H9 (cell line): ENCODE data around the gene NRROS. TPM values are rescaled to one million over a fixed set of nuclear protein-coding genes. Genes with fewer than 3 reads are reported as not detected.

Experiments
- DNase-seq: peaks from one replicate; pipeline ENCODE4 v3.0.0-alpha.2; 2017
- H2AFZ ChIP-seq: one replicate; pipeline ENCODE4 v1.6.1; 2013; ENCODE audit warnings: mild to moderate bottlenecking, low read length, control low read depth, moderate library complexity
- H2AK5ac ChIP-seq: 2 replicates; pipeline ENCODE4 v1.6.1; 2013; ENCODE audit warnings: low read length, control low read depth, mixed read lengths; ENCODE audit not compliant: insufficient read length
- H2BK120ac ChIP-seq: one replicate; pipeline ENCODE4 v1.6.1; 2013; ENCODE audit warnings: low read depth, mild to moderate bottlenecking, low read length, control low read depth, inconsistent platforms; ENCODE audit not compliant: poor library complexity, severe bottlenecking
- H2BK12ac ChIP-seq: 2 replicates; pipeline ENCODE4 v1.6.1; 2013; ENCODE audit warnings: low read length, control low read depth, mixed read lengths, low read depth; ENCODE audit not compliant: insufficient read length
- H2BK15ac ChIP-seq: 2 replicates; pipeline ENCODE4 v1.6.1; 2013; ENCODE audit warnings: low read depth, low read length, control low read depth
- H2BK20ac ChIP-seq: one replicate; pipeline ENCODE4 v1.6.1; 2013; ENCODE audit warnings: low read depth, mild to moderate bottlenecking, low read length, control low read depth, inconsistent platforms; ENCODE audit not compliant: poor library complexity, severe bottlenecking
- H2BK5ac ChIP-seq: 2 replicates; pipeline ENCODE4 v1.6.1; 2013; ENCODE audit warnings: low read length, control low read depth, mixed read lengths; ENCODE audit not compliant: insufficient read length
- H3K14ac ChIP-seq: 2 replicates; pipeline ENCODE4 v1.6.1; 2013; ENCODE audit warnings: low read length, control low read depth; ENCODE audit not compliant: insufficient read depth
- H3K18ac ChIP-seq: 2 replicates; pipeline ENCODE4 v1.6.1; 2013; ENCODE audit warnings: low read depth, mild to moderate bottlenecking, mixed read lengths, low read length, control low read depth; ENCODE audit not compliant: insufficient read length
- H3K23ac ChIP-seq: 2 replicates; pipeline ENCODE4 v1.6.1; 2013; ENCODE audit warnings: low read length, control low read depth, mixed read lengths, low read depth; ENCODE audit not compliant: insufficient read length
- H3K23me2 ChIP-seq: 2 replicates; pipeline ENCODE4 v1.6.1; 2013; ENCODE audit warnings: low read depth, mild to moderate bottlenecking, mixed read lengths, low read length, control low read depth; ENCODE audit not compliant: insufficient read length, poor library complexity, severe bottlenecking
- H3K27ac ChIP-seq: 2 replicates; pipeline ENCODE4 v1.5.1; 2013; ENCODE audit warnings: low read length, control low read depth, mixed read lengths, low read depth; ENCODE audit not compliant: insufficient read length
- H3K27me3 ChIP-seq: 2 replicates; pipeline ENCODE4 v1.6.1; 2013; ENCODE audit warnings: low read length, control low read depth, inconsistent platforms; ENCODE audit not compliant: insufficient read depth
- H3K4ac ChIP-seq: 2 replicates; pipeline ENCODE4 v1.6.1; 2013; ENCODE audit warnings: low read depth, mild to moderate bottlenecking, control low read depth, inconsistent platforms, low read length, moderate library complexity
- H3K4me1 ChIP-seq: 2 replicates; pipeline ENCODE4 v1.6.1; 2013; ENCODE audit warnings: low read length, control low read depth, inconsistent platforms; ENCODE audit not compliant: insufficient read depth
- H3K4me2 ChIP-seq: 2 replicates; pipeline ENCODE4 v1.6.1; 2013; ENCODE audit warnings: low read length, control low read depth, mixed read lengths; ENCODE audit not compliant: insufficient read length, insufficient read depth
- H3K56ac ChIP-seq: 2 replicates; pipeline ENCODE4 v1.6.1; 2013; ENCODE audit warnings: low read depth, mild to moderate bottlenecking, mixed read lengths, low read length, control low read depth; ENCODE audit not compliant: insufficient read length
- H3K79me1 ChIP-seq: 2 replicates; pipeline ENCODE4 v1.6.1; 2013; ENCODE audit warnings: low read depth, mild to moderate bottlenecking, moderate library complexity, low read length, control low read depth, inconsistent platforms; ENCODE audit not compliant: insufficient read depth, poor library complexity, severe bottlenecking
- H3K79me2 ChIP-seq: 2 replicates; pipeline ENCODE4 v1.6.1; 2013; ENCODE audit warnings: low read length, control low read depth, inconsistent platforms; ENCODE audit not compliant: insufficient read depth
- H3K9ac ChIP-seq: 2 replicates; pipeline ENCODE4 v1.6.1; 2013; ENCODE audit warnings: low read length, control low read depth, mixed read lengths; ENCODE audit not compliant: insufficient read length; ENCODE audit errors: extremely low read depth
- H3K9me3 ChIP-seq: one replicate; pipeline ENCODE4 v1.6.1; 2013; ENCODE audit warnings: low read depth, low read length, inconsistent platforms; ENCODE audit not compliant: control insufficient read depth
- H3T11ph ChIP-seq: one replicate; pipeline ENCODE4 v1.6.1; 2013; ENCODE audit warnings: mild to moderate bottlenecking, low read length, control low read depth, inconsistent platforms
- H4K20me1 ChIP-seq: one replicate; pipeline ENCODE4 v1.6.1; 2013; ENCODE audit not compliant: control insufficient read depth, insufficient read length, insufficient read depth
- H4K5ac ChIP-seq: 2 replicates; pipeline ENCODE4 v1.6.1; 2013; ENCODE audit warnings: low read depth, mild to moderate bottlenecking, mixed read lengths, low read length, control low read depth; ENCODE audit not compliant: insufficient read length
- H4K8ac ChIP-seq: replicated peaks from 2 replicates; pipeline ENCODE4 v1.6.1; 2013; ENCODE audit warnings: low read length, control low read depth, mixed read lengths, low read depth; ENCODE audit not compliant: insufficient read length
- H4K91ac ChIP-seq: 2 replicates; pipeline ENCODE4 v1.6.1; 2013; ENCODE audit warnings: low read depth, mild to moderate bottlenecking, moderate library complexity, mixed read lengths, low read length, control low read depth; ENCODE audit not compliant: insufficient read length
- H3K27ac Mint-ChIP-seq, 3 experiments: 2 replicates in 2 of 3; 3 replicates in 1 of 3; pipeline ENCODE4 v1.8.0; 2020 to 2021; ENCODE audit warnings: mixed read lengths in 3 of 3, mild to moderate bottlenecking in 1 of 3, moderate library complexity in 1 of 3
- H3K27me3 Mint-ChIP-seq: 2 replicates; pipeline ENCODE4 v1.8.0; 2021; ENCODE audit warnings: low read depth, mild to moderate bottlenecking, moderate library complexity, mixed read lengths
- H3K36me3 Mint-ChIP-seq, 3 experiments: 2 replicates in 2 of 3; 3 replicates in 1 of 3; pipeline ENCODE4 v1.8.0; 2020 to 2021; ENCODE audit warnings: low read depth in 3 of 3, mixed read lengths in 3 of 3; ENCODE audit not compliant: insufficient read depth in 1 of 3
- H3K4me1 Mint-ChIP-seq, 2 experiments: 2 replicates each; pipeline ENCODE4 v1.8.0; 2020; ENCODE audit warnings: mixed read lengths in 2 of 2
- H3K4me3 Mint-ChIP-seq, 2 experiments: 2 replicates in 1 of 2; 3 replicates in 1 of 2; pipeline ENCODE4 v1.8.0; 2020 to 2021; ENCODE audit warnings: mild to moderate bottlenecking in 2 of 2, mixed read lengths in 2 of 2, moderate library complexity in 1 of 2
- H3K9me3 Mint-ChIP-seq, 2 experiments: 2 replicates in 1 of 2; 3 replicates in 1 of 2; pipeline ENCODE4 v1.8.0; 2020; ENCODE audit warnings: mild to moderate bottlenecking in 2 of 2, mixed read lengths in 2 of 2, moderate library complexity in 1 of 2
- CTCF ChIP-seq: fragments of 200-600 bp; sonication (generic); conservative IDR thresholded peaks from 3 replicates; pipeline ENCODE4 v1.8.0; 2021; ENCODE audit warnings: antibody characterized with exemption, mild to moderate bottlenecking
- WGBS: extraction: QIAGEN DNeasy Blood & Tissue Kit; methylation state at CpG from one replicate; pipeline ENCODE4 v1.1.7; 2013; ENCODE audit warnings: missing lambda C conversion rate, low lambda C conversion rate, mixed read lengths; ENCODE audit not compliant: insufficient read length; ENCODE audit errors: extremely low coverage; 5-methylcytosine and 5-hydroxymethylcytosine counted together
- total RNA-seq: library from RNA; stranded (reverse); gene quantifications from 2 replicates; pipeline ENCODE4 v1.2.1, GENCODE V29; 2021

Gene NRROS
- total RNA-seq, 1 experiment from 2014 or later = 4.0 TPM

DNA sequence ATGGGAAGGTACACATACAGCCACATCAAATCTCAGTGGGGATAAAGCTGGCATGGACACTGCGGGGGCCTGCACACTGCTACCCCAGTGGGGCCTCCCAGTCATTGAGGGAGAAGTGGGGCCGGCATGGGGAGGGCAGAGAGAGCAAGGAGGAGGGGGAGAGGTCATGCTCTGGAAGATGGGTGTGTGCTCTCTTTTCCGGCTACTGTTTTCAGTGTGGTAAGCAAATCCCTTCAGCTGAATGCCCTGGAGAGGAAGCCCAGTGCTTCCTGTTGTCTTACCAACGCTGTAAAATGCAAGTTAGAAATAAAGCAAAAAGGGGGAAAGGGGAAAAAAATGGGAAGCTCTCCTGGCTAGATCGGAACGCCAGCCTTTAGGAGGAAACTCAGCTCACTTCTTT lies 30.8 kb downstream of the NRROS start:
- H3K79me1 ChIP-seq = no peaks in the 10 kb centered on the region
- no peak overlapping the region for H3K18ac ChIP-seq
- H3K14ac ChIP-seq = no peak overlapping the region
- no peak overlapping the region for H2BK15ac ChIP-seq
- H3K27ac Mint-ChIP-seq = peak overlapping the region; percentile 48 to 93 (median 80)
- no peak overlapping the region for H3T11ph ChIP-seq
- H2BK5ac ChIP-seq = no peak overlapping the region
- peaks cover 21 to 22% of the 10 kb centered on the region in 2 experiments for H3K4me1 Mint-ChIP-seq
- H3K4me1 ChIP-seq = peaks cover 3% of the 10 kb centered on the region; the same call in 1 of the 2 replicates
- no peaks in the 10 kb centered on the region for H4K20me1 ChIP-seq
- H4K5ac ChIP-seq = no peak overlapping the region
- peaks cover 0 to 2% (median 0%) of the 10 kb centered on the region in 3 experiments; a peak in 2 of 7 replicates for H3K36me3 Mint-ChIP-seq
- H3K9me3 Mint-ChIP-seq = peaks cover 0 to 4% of the 10 kb centered on the region in 2 experiments; a peak in 1 of 5 replicates
- H3K4ac ChIP-seq = no peak overlapping the region
- no CpG with 5 or more reads among the region's 6 CpGs for WGBS
- H3K23me2 ChIP-seq = no peaks in the 10 kb centered on the region
- no peak overlapping the region for H3K9ac ChIP-seq
- H3K9me3 ChIP-seq = no peaks in the 10 kb centered on the region
- no peak overlapping the region for H2BK12ac ChIP-seq
- H2BK20ac ChIP-seq = no peak overlapping the region
- no peak for TF ChIP-seq CTCF
- no peaks in the 10 kb centered on the region for H3K27me3 ChIP-seq
- peaks cover 6% of the 10 kb centered on the region for H3K27me3 Mint-ChIP-seq
- no peaks in the 10 kb centered on the region for H3K79me2 ChIP-seq
- no peak overlapping the region for H3K23ac ChIP-seq
- no peak overlapping the region for H3K4me2 ChIP-seq
- H2BK120ac ChIP-seq = no peak overlapping the region
- no peak overlapping the region for H2AK5ac ChIP-seq
- H3K27ac ChIP-seq = no peak overlapping the region
- H3K56ac ChIP-seq = no peak overlapping the region
- H3K4me3 Mint-ChIP-seq = no peak overlapping the region
- no peak overlapping the region for H4K91ac ChIP-seq
- DNase-seq = no peak
- no peak overlapping the region for H4K8ac ChIP-seq
- H2AFZ ChIP-seq = no peak overlapping the region
